Breast epithelium (tissue), 3 donors: ENCODE results near the gene EFNA2.

Experiments used
- POLR2A ChIP-seq: fragments of 450-650 bp; IDR thresholded peaks from one replicate; pipeline ENCODE4 v1.6.1; 2016; ENCODE audit warnings: antibody characterized with exemption, mild to moderate bottlenecking, moderate library complexity
- TF ChIP-seq, protein P1 (sequence below), 3 donors: fragments of 450-650 bp; IDR thresholded peaks; one replicate each; pipeline ENCODE4 v1.5.1; 2016 to 2017; ENCODE audit warnings: antibody characterized with exemption in 3 of 3, mild to moderate bottlenecking in 3 of 3, moderate library complexity in 3 of 3

DNA sequence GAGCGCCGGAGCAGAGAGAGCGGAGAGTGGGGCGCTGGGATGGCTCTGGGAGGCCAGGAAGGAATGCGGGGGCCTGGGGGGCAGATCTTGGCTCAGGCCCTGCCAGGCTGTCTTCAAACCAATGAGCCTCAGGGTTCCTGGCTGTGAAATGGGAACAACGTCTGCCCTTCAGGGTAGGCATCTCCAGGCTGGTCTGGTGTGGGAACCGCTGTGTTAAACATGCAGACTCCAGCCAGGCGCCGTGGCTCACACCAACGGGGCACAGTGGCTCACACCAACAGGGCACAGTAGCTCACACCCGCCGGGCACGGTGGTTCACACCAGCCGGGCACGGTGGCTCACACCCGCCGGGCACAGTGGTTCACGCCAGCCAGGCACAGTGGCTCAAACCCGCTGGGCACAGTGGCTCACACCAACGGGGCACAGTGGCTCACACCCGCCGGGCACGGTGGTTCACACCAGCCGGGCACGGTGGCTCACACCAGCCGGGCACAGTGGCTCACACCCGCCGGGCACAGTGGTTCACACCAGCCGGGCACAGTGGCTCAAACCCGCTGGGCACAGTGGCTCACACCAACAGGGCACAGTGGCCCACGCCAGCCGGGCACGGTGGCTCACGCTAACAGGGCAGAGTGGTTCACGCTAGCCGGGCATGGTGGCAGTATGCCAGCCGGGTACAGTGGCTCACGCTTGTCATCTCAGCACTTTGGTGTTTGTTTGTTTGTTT, 40.1 kb downstream of the EFNA2 start:
- TF ChIP-seq POLR2A, result no peak
- TF ChIP-seq, protein P1, sequence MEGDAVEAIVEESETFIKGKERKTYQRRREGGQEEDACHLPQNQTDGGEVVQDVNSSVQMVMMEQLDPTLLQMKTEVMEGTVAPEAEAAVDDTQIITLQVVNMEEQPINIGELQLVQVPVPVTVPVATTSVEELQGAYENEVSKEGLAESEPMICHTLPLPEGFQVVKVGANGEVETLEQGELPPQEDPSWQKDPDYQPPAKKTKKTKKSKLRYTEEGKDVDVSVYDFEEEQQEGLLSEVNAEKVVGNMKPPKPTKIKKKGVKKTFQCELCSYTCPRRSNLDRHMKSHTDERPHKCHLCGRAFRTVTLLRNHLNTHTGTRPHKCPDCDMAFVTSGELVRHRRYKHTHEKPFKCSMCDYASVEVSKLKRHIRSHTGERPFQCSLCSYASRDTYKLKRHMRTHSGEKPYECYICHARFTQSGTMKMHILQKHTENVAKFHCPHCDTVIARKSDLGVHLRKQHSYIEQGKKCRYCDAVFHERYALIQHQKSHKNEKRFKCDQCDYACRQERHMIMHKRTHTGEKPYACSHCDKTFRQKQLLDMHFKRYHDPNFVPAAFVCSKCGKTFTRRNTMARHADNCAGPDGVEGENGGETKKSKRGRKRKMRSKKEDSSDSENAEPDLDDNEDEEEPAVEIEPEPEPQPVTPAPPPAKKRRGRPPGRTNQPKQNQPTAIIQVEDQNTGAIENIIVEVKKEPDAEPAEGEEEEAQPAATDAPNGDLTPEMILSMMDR (IDR thresholded peaks at IDR 0.05), result no peak
